Lower lobe of right lung (tissue), 2 donors: ENCODE data around the gene PARS2. TPM values are rescaled to one million over a fixed set of nuclear protein-coding genes. Genes with fewer than 3 reads are reported as not detected.
A peak's percentile ranks its signal among the peaks of the same experiment; 100 is the strongest.

Experiments
- ATAC-seq, 2 donors: fragments of 200-7000 bp; cut with Tn5 transposase; one replicate each; pipeline ENCODE4 v1.9.1; 2020 to 2022; ENCODE audit warnings: mild to moderate bottlenecking in 2 of 2, moderate library complexity in 2 of 2
- DNase-seq: peaks from one replicate; pipeline ENCODE4 v3.0.0-alpha.2; 2020
- H3K27ac ChIP-seq: fragments of 200-600 bp; one replicate; pipeline ENCODE4 v1.8.0; 2022
- H3K27me3 ChIP-seq: fragments of 200-600 bp; one replicate; pipeline ENCODE4 v1.8.0; 2022; ENCODE audit warnings: low read depth
- H3K36me3 ChIP-seq: fragments of 200-600 bp; one replicate; pipeline ENCODE4 v1.8.0; 2022; ENCODE audit warnings: mild to moderate bottlenecking
- H3K4me1 ChIP-seq: fragments of 200-600 bp; one replicate; pipeline ENCODE4 v1.8.0; 2022
- H3K4me3 ChIP-seq: fragments of 200-600 bp; one replicate; pipeline ENCODE4 v1.8.0; 2022; ENCODE audit warnings: mild to moderate bottlenecking
- H3K9me3 ChIP-seq: fragments of 200-600 bp; one replicate; pipeline ENCODE4 v1.8.0; 2022
- intact Hi-C: fragments of 100-400 bp; cut with DNase I; formaldehyde crosslinking; loops from one replicate; pipeline ENCODE4 v1.11.0; 2022
- total RNA-seq: library from RNA; stranded (reverse); fragmentation: NEBNext Ultra II Directional; extraction: Animal tissue kit (Norgen Biotek cat#: 25700); gene quantifications from one replicate; pipeline ENCODE4 v1.2.1, GENCODE V29; 2021
- TF ChIP-seq, protein P1 (sequence below): fragments of 200-600 bp; IDR thresholded peaks from one replicate; pipeline ENCODE4 v1.8.0; 2022; ENCODE audit warnings: antibody characterized with exemption, mild to moderate bottlenecking
- donor health status: DM: no; HTN: yes; CAD: no; lungs with severe emphysema.

PARS2 gene
- total RNA-seq, 1 donor from 2014 or later, result 3.3 TPM

DNA sequence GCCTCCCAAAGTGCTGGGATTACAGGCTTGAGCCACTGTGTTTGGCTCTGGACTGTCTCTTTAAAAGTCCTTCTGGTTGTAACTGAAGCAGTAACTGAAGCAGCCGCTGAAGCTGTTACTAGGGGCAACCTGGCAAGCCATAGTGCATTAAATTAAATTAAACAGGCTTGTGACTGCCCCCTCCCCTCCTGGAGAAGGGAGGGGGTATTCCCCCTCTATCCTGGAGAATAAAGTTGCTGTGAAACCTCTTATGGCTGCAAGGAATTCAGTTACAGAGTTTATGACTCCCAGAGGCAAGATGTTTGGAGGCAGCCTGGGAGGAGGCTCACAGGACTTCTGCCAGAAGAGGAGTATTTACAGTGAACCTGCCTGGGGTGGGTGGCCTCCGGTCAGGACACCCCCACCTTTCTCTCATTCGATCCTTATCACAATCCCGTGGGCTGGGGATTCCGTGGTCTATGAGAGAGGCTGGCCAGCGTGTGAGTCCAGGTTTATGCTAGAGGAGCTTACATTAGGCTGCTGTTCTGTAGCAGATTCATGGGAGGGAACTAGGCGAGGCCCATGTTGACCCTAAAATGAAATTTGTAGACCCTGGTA, 28.5 kb upstream of the PARS2 start:
- H3K27me3 ChIP-seq, result no peaks in the 10 kb centered on the region
- no peaks in the 10 kb centered on the region for H3K36me3 ChIP-seq
- no peaks in the 10 kb centered on the region for H3K9me3 ChIP-seq
- no peak overlapping the region for H3K27ac ChIP-seq
- DNase-seq (peak; percentile 23), ATAC-seq (no peak)
- intact Hi-C loops, result no loop called here
- no peaks in the 10 kb centered on the region for H3K4me1 ChIP-seq
- TF ChIP-seq, protein P1, sequence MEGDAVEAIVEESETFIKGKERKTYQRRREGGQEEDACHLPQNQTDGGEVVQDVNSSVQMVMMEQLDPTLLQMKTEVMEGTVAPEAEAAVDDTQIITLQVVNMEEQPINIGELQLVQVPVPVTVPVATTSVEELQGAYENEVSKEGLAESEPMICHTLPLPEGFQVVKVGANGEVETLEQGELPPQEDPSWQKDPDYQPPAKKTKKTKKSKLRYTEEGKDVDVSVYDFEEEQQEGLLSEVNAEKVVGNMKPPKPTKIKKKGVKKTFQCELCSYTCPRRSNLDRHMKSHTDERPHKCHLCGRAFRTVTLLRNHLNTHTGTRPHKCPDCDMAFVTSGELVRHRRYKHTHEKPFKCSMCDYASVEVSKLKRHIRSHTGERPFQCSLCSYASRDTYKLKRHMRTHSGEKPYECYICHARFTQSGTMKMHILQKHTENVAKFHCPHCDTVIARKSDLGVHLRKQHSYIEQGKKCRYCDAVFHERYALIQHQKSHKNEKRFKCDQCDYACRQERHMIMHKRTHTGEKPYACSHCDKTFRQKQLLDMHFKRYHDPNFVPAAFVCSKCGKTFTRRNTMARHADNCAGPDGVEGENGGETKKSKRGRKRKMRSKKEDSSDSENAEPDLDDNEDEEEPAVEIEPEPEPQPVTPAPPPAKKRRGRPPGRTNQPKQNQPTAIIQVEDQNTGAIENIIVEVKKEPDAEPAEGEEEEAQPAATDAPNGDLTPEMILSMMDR, result no peak
- H3K4me3 ChIP-seq, result no peak overlapping the region

DNA sequence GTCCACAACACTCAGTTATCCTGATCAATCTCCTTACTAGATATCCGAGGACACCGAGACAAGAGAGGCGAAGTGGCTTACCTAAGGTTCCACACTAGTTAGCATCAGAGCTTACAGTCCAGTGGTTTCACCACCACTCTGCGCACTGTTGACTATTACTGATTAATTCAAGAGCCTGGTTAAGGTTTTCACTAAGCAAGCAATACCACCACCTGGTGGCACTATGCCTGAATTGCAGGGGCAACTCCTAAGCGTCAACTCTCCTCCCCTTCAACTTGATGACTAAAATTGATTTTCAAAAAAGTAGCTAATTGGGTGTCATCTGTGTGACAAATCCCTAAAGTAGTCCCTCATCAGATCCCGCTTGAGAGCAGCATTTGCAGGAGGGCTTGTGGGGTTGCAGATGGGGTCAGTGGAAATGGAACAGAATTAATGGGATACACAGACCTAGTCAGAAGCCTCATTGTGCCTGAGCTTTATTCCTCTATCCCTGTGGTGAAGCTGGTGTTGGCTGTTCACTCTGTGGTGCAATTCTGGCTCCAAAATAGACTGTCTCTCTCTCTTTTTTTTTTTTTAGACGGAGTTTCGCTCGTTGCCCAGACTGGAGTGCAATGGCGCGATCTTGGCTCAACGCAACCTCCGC, 27.7 kb upstream of the PARS2 start:
- Histone ChIP-seq H3K36me3 (no peaks in the 10 kb centered on the region), H3K4me3 (no peak overlapping the region), H3K27ac (no peak overlapping the region), H3K27me3 (no peaks in the 10 kb centered on the region), H3K4me1 (no peaks in the 10 kb centered on the region), H3K9me3 (no peaks in the 10 kb centered on the region)
- ATAC-seq, result no peak
- TF ChIP-seq, protein P1, result peak; percentile 46
- no peak for DNase-seq
- intact Hi-C loops, result no loop called here

DNA sequence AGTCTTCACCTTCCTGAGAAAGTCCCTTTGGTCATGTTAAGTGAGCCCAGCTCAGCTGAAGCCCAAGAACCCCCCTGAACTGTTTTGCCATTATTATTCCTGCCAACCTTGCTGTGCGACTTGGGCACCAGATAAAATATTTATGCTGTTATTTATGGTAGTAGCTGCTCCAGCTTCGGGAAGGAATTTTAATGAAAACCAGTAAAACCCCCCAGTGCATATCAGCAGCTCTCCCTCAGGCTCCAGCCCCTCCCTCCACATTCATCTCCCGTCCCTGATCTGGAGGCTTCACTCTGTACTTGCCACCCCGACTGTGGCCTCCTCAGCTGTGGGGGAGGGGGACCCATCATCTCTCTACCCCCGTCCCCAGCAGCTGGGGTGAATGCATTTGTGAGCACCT, 24.1 kb upstream of the PARS2 start:
- Histone ChIP-seq H3K4me3 (no peak overlapping the region), H3K36me3 (no peaks in the 10 kb centered on the region), H3K27me3 (no peaks in the 10 kb centered on the region), H3K27ac (no peak overlapping the region), H3K9me3 (no peaks in the 10 kb centered on the region), H3K4me1 (no peaks in the 10 kb centered on the region)
- no peak for DNase-seq
- no peak for ATAC-seq
- intact Hi-C loops, result no loop called here
- TF ChIP-seq, protein P1, result no peak

DNA sequence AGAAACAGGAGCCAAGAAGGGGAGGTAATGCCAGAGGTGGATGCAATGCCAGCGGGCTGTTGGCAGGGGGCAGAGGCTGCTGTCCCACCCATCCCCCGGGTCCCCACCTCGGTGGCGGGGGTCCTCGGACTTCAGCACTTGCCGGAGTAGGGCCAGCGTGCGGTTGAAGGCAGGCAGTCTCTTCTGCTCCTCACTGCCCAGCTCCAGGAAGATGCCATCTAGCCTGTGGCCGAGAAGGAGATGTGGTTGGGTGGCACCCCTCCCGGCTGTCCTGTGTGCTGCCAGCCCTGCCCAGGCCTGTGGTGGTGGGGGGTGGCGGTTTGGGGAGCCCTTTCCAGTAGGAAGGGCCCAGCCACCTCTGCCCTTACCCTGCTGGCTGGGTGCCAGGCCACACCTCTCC, 23.3 kb upstream of the PARS2 start:
- no peaks in the 10 kb centered on the region for H3K4me1 ChIP-seq
- intact Hi-C loops, result no loop called here
- TF ChIP-seq, protein P1, result no peak
- ATAC-seq, result no peak
- no peak for DNase-seq
- H3K27me3 ChIP-seq, result no peaks in the 10 kb centered on the region
- no peaks in the 10 kb centered on the region for H3K9me3 ChIP-seq
- H3K36me3 ChIP-seq, result no peaks in the 10 kb centered on the region
- no peak overlapping the region for H3K4me3 ChIP-seq
- H3K27ac ChIP-seq, result no peak overlapping the region

DNA sequence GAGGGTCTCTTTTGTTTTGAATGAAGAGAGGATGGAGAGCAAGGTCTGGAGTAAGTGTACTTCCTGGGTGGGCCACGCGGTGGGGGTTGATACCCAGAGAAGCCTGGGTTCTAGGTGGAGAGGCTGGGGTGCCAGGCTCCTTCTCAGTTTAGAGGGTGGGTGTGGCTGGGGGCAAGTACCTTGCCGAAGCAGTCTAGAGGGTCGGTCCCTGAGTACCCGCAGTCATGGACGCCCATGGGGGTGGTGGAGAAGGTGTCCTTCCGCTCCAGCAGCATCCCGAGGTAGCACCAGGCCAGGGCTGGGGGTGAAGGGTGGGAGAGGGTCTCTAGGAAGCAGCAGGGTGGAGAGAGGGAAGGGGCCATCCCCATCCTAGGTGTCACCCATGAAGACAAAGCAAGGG, 22.5 kb upstream of the PARS2 start:
- Histone ChIP-seq H3K36me3 (no peaks in the 10 kb centered on the region), H3K27me3 (no peaks in the 10 kb centered on the region), H3K4me3 (no peak overlapping the region), H3K9me3 (no peaks in the 10 kb centered on the region), H3K27ac (no peak overlapping the region), H3K4me1 (no peaks in the 10 kb centered on the region)
- intact Hi-C loops, result no loop called here
- TF ChIP-seq, protein P1, result no peak
- no peak for DNase-seq
- ATAC-seq, result no peak
